GM23338 (cell line): ENCODE data around the gene CUBN. TPM values are rescaled to one million over a fixed set of nuclear protein-coding genes. Genes with fewer than 3 reads are reported as not detected.

Experiments used
- CREB1 ChIP-seq: fragments of 250-450 bp; sonication (Bioruptor Pico); IDR thresholded peaks from 2 replicates; pipeline ENCODE4 v1.5.0; 2020; ENCODE audit warnings: low read depth, mild to moderate bottlenecking, moderate library complexity
- CTCF ChIP-seq, 2 experiments: fragments of 200-600 bp in 1 of 2; sonication (generic) in 1 of 2; conservative IDR thresholded peaks; 2 replicates each; pipeline versions ENCODE4 v1.5.1 to v1.6.1; 2016 to 2017; ENCODE audit warnings: antibody characterized with exemption in 2 of 2, low read depth in 2 of 2, mild to moderate bottlenecking in 2 of 2, moderate library complexity in 1 of 2
- ETS1 ChIP-seq: IDR thresholded peaks from 2 replicates; pipeline ENCODE4 v1.6.1; 2016; ENCODE audit warnings: antibody characterized with exemption
- EZH2 ChIP-seq: fragments of 200-600 bp; sonication (generic); IDR thresholded peaks from one replicate; pipeline ENCODE4 v1.8.0; 2017; ENCODE audit warnings: antibody characterized with exemption, mild to moderate bottlenecking, low read depth; ENCODE audit not compliant: unreplicated experiment
- EZH2phosphoT487 ChIP-seq: fragments of 200-600 bp; sonication (generic); IDR thresholded peaks from one replicate; pipeline ENCODE4 v1.8.1; 2018; ENCODE audit warnings: antibody characterized with exemption; ENCODE audit not compliant: unreplicated experiment
- POLR2AphosphoS5 ChIP-seq: IDR thresholded peaks from 2 replicates; pipeline ENCODE4 v1.6.1; 2016; ENCODE audit warnings: antibody characterized with exemption, low read depth
- STAT1 ChIP-seq: IDR thresholded peaks from one replicate; pipeline ENCODE4 v1.6.1; 2016; ENCODE audit warnings: antibody characterized with exemption; ENCODE audit not compliant: unreplicated experiment
- ZNF114 ChIP-seq: fragments of 250-450 bp; sonication (Bioruptor Pico); IDR thresholded peaks from 2 replicates; pipeline ENCODE4 v1.5.0; 2020; ENCODE audit warnings: mild to moderate bottlenecking, moderate library complexity
- ZNF462 ChIP-seq: fragments of 250-450 bp; sonication (Bioruptor Pico); IDR thresholded peaks from 2 replicates; pipeline ENCODE4 v1.5.0; 2020; ENCODE audit warnings: mild to moderate bottlenecking, moderate library complexity
- polyA plus RNA-seq: library from polyadenylated mRNA; unstranded; fragments of >200 nt; fragmentation: Nextera tagmentation; extraction: Ambion mirVana; gene quantifications from 2 replicates; pipeline ENCODE4 v1.2.1, GENCODE V29; 2016
- total RNA-seq: library from RNA; depleted of rRNA; stranded (reverse); fragments of >200 nt; shearing (Covaris generic); gene quantifications from 2 replicates; pipeline ENCODE4 v1.2.3, GENCODE V29; 2014

The CUBN gene
- total and polyA plus RNA-seq, 2 experiments from 2014 or later: 0.06 to 1.8 TPM

- TF ChIP-seq ZNF462 (CRISPR knock-in tag): no peak
- no peak for TF ChIP-seq ETS1
- no peak for TF ChIP-seq STAT1
- TF ChIP-seq EZH2: no peak
- no peak for TF ChIP-seq CREB1 (CRISPR knock-in tag)
- TF ChIP-seq POLR2AphosphoS5: no peak
- no peak for TF ChIP-seq CTCF (conservative IDR thresholded peaks at IDR 0.05; ENCODE audit: low read depth in 2 of 2)
- no peak for TF ChIP-seq ZNF114 (CRISPR knock-in tag)
- TF ChIP-seq EZH2phosphoT487: no peak
Measured at GRCh38 chr10:16822027-16822426, 307.6 kb downstream of the CUBN start (continued).
